Mesenchymal stem cell (in vitro differentiated cells and primary cell): ENCODE data around the gene NPFFR2.
A peak's percentile ranks its signal among the peaks of the same experiment; 100 is the strongest.

Experiments used
- DNase-seq: peaks from one replicate; pipeline ENCODE4 v3.0.0-alpha.2; 2013
- H2AFZ ChIP-seq: one replicate; pipeline ENCODE4 v1.6.1; 2013; ENCODE audit warnings: low read depth, mild to moderate bottlenecking, control low read depth, inconsistent platforms, low read length, moderate library complexity
- H2AK5ac ChIP-seq: 2 replicates; pipeline ENCODE4 v1.6.1; 2013; ENCODE audit warnings: low read length, moderate library complexity, mild to moderate bottlenecking, inconsistent platforms; ENCODE audit not compliant: severe bottlenecking
- H2BK120ac ChIP-seq: one replicate; pipeline ENCODE4 v1.6.1; 2013; ENCODE audit warnings: low read depth, mild to moderate bottlenecking, inconsistent platforms, low read length, moderate library complexity
- H2BK12ac ChIP-seq, 2 experiments: one replicate each; pipeline ENCODE4 v1.6.1; 2013; ENCODE audit warnings: inconsistent platforms in 2 of 2, low read length in 2 of 2, mild to moderate bottlenecking in 2 of 2, moderate library complexity in 2 of 2, control low read depth in 1 of 2
- H2BK15ac ChIP-seq: one replicate; pipeline ENCODE4 v1.6.1; 2013; ENCODE audit warnings: mild to moderate bottlenecking, low read depth, inconsistent platforms; ENCODE audit not compliant: poor library complexity, severe bottlenecking
- H2BK5ac ChIP-seq: 2 replicates; pipeline ENCODE4 v1.6.1; 2013; ENCODE audit warnings: low read depth, mild to moderate bottlenecking, low read length, control low read depth, inconsistent platforms; ENCODE audit not compliant: poor library complexity, severe bottlenecking
- H3K14ac ChIP-seq, 2 experiments: one replicate each; pipeline ENCODE4 v1.6.1; 2013; ENCODE audit warnings: inconsistent platforms in 2 of 2, low read length in 2 of 2, control low read depth in 1 of 2, mild to moderate bottlenecking in 1 of 2, moderate library complexity in 1 of 2
- H3K18ac ChIP-seq, 2 experiments: one replicate each; pipeline ENCODE4 v1.6.1; 2013; ENCODE audit warnings: inconsistent platforms in 2 of 2, low read length in 2 of 2, control low read depth in 1 of 2, low read depth in 1 of 2, mild to moderate bottlenecking in 1 of 2
- H3K23ac ChIP-seq, 2 experiments: one replicate each; pipeline ENCODE4 v1.6.1; 2013; ENCODE audit warnings: inconsistent platforms in 2 of 2, low read length in 2 of 2, mild to moderate bottlenecking in 2 of 2, moderate library complexity in 2 of 2, control low read depth in 1 of 2
- H3K27ac ChIP-seq: 2 replicates; pipeline ENCODE4 v1.5.1; 2013; ENCODE audit warnings: mild to moderate bottlenecking, moderate library complexity, low read length, control low read depth, inconsistent platforms; ENCODE audit not compliant: poor library complexity, severe bottlenecking
- H3K27me3 ChIP-seq, 2 experiments: 2 replicates each; pipeline versions ENCODE4 v1.6.1 to v1.7.0; 2013; ENCODE audit warnings: low read length in 2 of 2, mild to moderate bottlenecking in 2 of 2, moderate library complexity in 2 of 2, control low read depth in 1 of 2, inconsistent platforms in 1 of 2; ENCODE audit not compliant: control insufficient read depth in 1 of 2, insufficient read depth in 1 of 2
- H3K36me3 ChIP-seq, 2 experiments: 2 replicates each; pipeline versions ENCODE4 v1.6.1 to v1.7.0; 2013; ENCODE audit warnings: low read length in 2 of 2, control low read depth in 1 of 2, inconsistent platforms in 1 of 2, low read depth in 1 of 2, mild to moderate bottlenecking in 1 of 2; ENCODE audit not compliant: insufficient read depth in 2 of 2, control insufficient read depth in 1 of 2
- H3K4ac ChIP-seq, 2 experiments: one replicate each; pipeline ENCODE4 v1.6.1; 2013; ENCODE audit warnings: inconsistent platforms in 2 of 2, low read length in 2 of 2, mild to moderate bottlenecking in 2 of 2, moderate library complexity in 2 of 2, control low read depth in 1 of 2, low read depth in 1 of 2
- H3K4me1 ChIP-seq: 2 replicates; pipeline ENCODE4 v1.6.1; 2013; ENCODE audit warnings: low read depth, low read length, control low read depth; ENCODE audit not compliant: control insufficient read depth, insufficient read depth
- H3K4me2 ChIP-seq: 2 replicates; pipeline ENCODE4 v1.6.1; 2013; ENCODE audit warnings: low read length, mild to moderate bottlenecking, inconsistent platforms; ENCODE audit not compliant: poor library complexity, severe bottlenecking
- H3K4me3 ChIP-seq, 2 experiments: 2 replicates each; pipeline versions ENCODE4 v1.5.1 to v1.7.0; 2013; ENCODE audit warnings: low read length in 2 of 2, mild to moderate bottlenecking in 2 of 2, control low read depth in 1 of 2, low read depth in 1 of 2; ENCODE audit not compliant: insufficient read depth in 1 of 2
- H3K79me1 ChIP-seq: replicated peaks from 2 replicates; pipeline ENCODE4 v1.6.1; 2013; ENCODE audit warnings: mild to moderate bottlenecking, control low read depth, low read length, inconsistent platforms; ENCODE audit not compliant: poor library complexity, severe bottlenecking
- H3K9ac ChIP-seq: 2 replicates; pipeline ENCODE4 v1.7.0; 2013; ENCODE audit warnings: mild to moderate bottlenecking, low read length, moderate library complexity
- H3K9me3 ChIP-seq: 2 replicates; pipeline ENCODE4 v1.7.0; 2013; ENCODE audit warnings: mild to moderate bottlenecking, low read length; ENCODE audit not compliant: control insufficient read depth
- H4K8ac ChIP-seq: one replicate; pipeline ENCODE4 v1.6.1; 2013; ENCODE audit warnings: inconsistent platforms, mild to moderate bottlenecking, low read length, moderate library complexity
- H4K91ac ChIP-seq: one replicate; pipeline ENCODE4 v1.6.1; 2013; ENCODE audit warnings: mild to moderate bottlenecking, low read length, inconsistent platforms
- WGBS: methylation state at CpG from one replicate; pipeline ENCODE4 v1.1.7; 2013; ENCODE audit warnings: mixed read lengths; 5-methylcytosine and 5-hydroxymethylcytosine counted together

NPFFR2 gene

GRCh38 chr4:72109959-72110497 lies 78.2 kb downstream of the NPFFR2 start:
- H3K9ac ChIP-seq, result no peak overlapping the region
- H4K91ac ChIP-seq, result no peak overlapping the region
- H3K14ac ChIP-seq, result no peak overlapping the region
- no peak overlapping the region for H3K4me3 ChIP-seq
- H3K23ac ChIP-seq, result no peak overlapping the region
- DNase-seq, result no peak
- no peak overlapping the region for H4K8ac ChIP-seq
- H2BK120ac ChIP-seq, result no peak overlapping the region
- H2AK5ac ChIP-seq, result no peak overlapping the region
- no peaks in the 10 kb centered on the region for H3K36me3 ChIP-seq
- H3K9me3 ChIP-seq, result no peaks in the 10 kb centered on the region
- no peaks in the 10 kb centered on the region for H3K79me1 ChIP-seq
- H3K4me2 ChIP-seq, result no peak overlapping the region
- no peaks in the 10 kb centered on the region for H3K4me1 ChIP-seq
- no peak overlapping the region for H2BK5ac ChIP-seq
- no peak overlapping the region for H2BK12ac ChIP-seq
- H2BK15ac ChIP-seq, result no peak overlapping the region
- no peak overlapping the region for H3K18ac ChIP-seq
- H3K27me3 ChIP-seq, result no peaks in the 10 kb centered on the region
- H2AFZ ChIP-seq, result no peak overlapping the region
- H3K27ac ChIP-seq, result no peak overlapping the region
- H3K4ac ChIP-seq, result no peak overlapping the region
- 100% methylated on average over 2 of the region's 2 CpGs for WGBS

GRCh38 chr4:72110886-72111285 lies 79.1 kb downstream of the NPFFR2 start:
- Histone ChIP-seq H3K27me3 (no peaks in the 10 kb centered on the region), H4K91ac (no peak overlapping the region), H3K18ac (no peak overlapping the region), H3K79me1 (no peaks in the 10 kb centered on the region), H2BK120ac (no peak overlapping the region), H2BK5ac (no peak overlapping the region), H2BK12ac (no peak overlapping the region), H3K4me1 (no peaks in the 10 kb centered on the region), H3K4me3 (no peak overlapping the region), H3K9me3 (no peaks in the 10 kb centered on the region), H2AK5ac (no peak overlapping the region), H3K23ac (no peak overlapping the region), H2BK15ac (no peak overlapping the region), H3K4me2 (no peak overlapping the region), H3K14ac (no peak overlapping the region), H3K27ac (no peak overlapping the region), H4K8ac (no peak overlapping the region), H3K36me3 (no peaks in the 10 kb centered on the region), H3K9ac (no peak overlapping the region), H2AFZ (no peak overlapping the region), H3K4ac (no peak overlapping the region)
- peak; percentile 63 for DNase-seq
- no CpG with 5 or more reads among the region's 1 CpG for WGBS

- Histone ChIP-seq H3K36me3 (no peaks in the 10 kb centered on the region), H3K27me3 (no peaks in the 10 kb centered on the region), H3K4me2 (no peak overlapping the region), H3K9ac (no peak overlapping the region), H2BK120ac (no peak overlapping the region), H3K4ac (no peak overlapping the region), H2BK5ac (no peak overlapping the region), H3K23ac (no peak overlapping the region), H2BK15ac (no peak overlapping the region), H3K79me1 (no peaks in the 10 kb centered on the region), H3K18ac (no peak overlapping the region), H2AFZ (no peak overlapping the region), H4K91ac (no peak overlapping the region), H3K4me1 (no peaks in the 10 kb centered on the region), H3K27ac (no peak overlapping the region), H4K8ac (no peak overlapping the region), H2AK5ac (no peak overlapping the region), H3K4me3 (no peak overlapping the region), H3K9me3 (no peaks in the 10 kb centered on the region), H2BK12ac (no peak overlapping the region), H3K14ac (no peak overlapping the region)
- no peak for DNase-seq
Observed at GRCh38 chr4:72111863-72112262, 80.1 kb downstream of the NPFFR2 start.

- Histone ChIP-seq H4K8ac (no peak overlapping the region), H3K36me3 (no peaks in the 10 kb centered on the region), H3K4ac (no peak overlapping the region), H3K23ac (no peak overlapping the region), H3K79me1 (no peaks in the 10 kb centered on the region), H2BK5ac (no peak overlapping the region), H3K4me3 (no peak overlapping the region), H2BK15ac (no peak overlapping the region), H3K14ac (no peak overlapping the region), H2AFZ (no peak overlapping the region), H3K9me3 (no peaks in the 10 kb centered on the region), H2AK5ac (no peak overlapping the region), H3K27ac (no peak overlapping the region), H2BK120ac (no peak overlapping the region), H3K9ac (no peak overlapping the region), H3K4me2 (no peak overlapping the region), H3K27me3 (no peaks in the 10 kb centered on the region), H3K18ac (no peak overlapping the region), H3K4me1 (no peaks in the 10 kb centered on the region), H4K91ac (no peak overlapping the region), H2BK12ac (no peak overlapping the region)
- peak; percentile 94 for DNase-seq
- WGBS, result 85% methylated on average over 2 of the region's 3 CpGs
Observed at GRCh38 chr4:72112514-72113156, 80.8 kb downstream of the NPFFR2 start.
